Spinal cord (tissue), 10 donors: Measurements from ENCODE around the gene APEX1. TPM values are rescaled to one million over a fixed set of nuclear protein-coding genes. Genes with fewer than 3 reads are reported as not detected.

Experiments
- DNase-seq, 6 donors: peaks; one replicate each; pipeline versions ENCODE4 v3.0.0 to v3.0.0-alpha.2; 2013 to 2015; ENCODE audit warnings: low spot score in 6 of 6, low read depth in 4 of 6
- H3K27ac ChIP-seq: one replicate; pipeline ENCODE4 v1.5.1; 2013; ENCODE audit warnings: low read depth, low read length, control low read depth
- H3K27me3 ChIP-seq: one replicate; pipeline ENCODE4 v1.6.1; 2013; ENCODE audit warnings: low read length; ENCODE audit not compliant: control insufficient read depth, insufficient read depth
- H3K36me3 ChIP-seq: one replicate; pipeline ENCODE4 v1.6.1; 2013; ENCODE audit warnings: low read length; ENCODE audit not compliant: control insufficient read depth, insufficient read depth
- H3K4me1 ChIP-seq: one replicate; pipeline ENCODE4 v1.6.1; 2013; ENCODE audit warnings: low read length; ENCODE audit not compliant: control insufficient read depth, insufficient read depth
- H3K4me3 ChIP-seq: one replicate; pipeline ENCODE4 v1.5.1; 2013; ENCODE audit warnings: low read depth, low read length, control low read depth
- H3K9me3 ChIP-seq: one replicate; pipeline ENCODE4 v1.6.1; 2013; ENCODE audit warnings: low read length; ENCODE audit not compliant: control insufficient read depth, insufficient read depth
- WGBS: methylation state at CpG from one replicate; pipeline ENCODE4 v1.1.5; 2013; ENCODE audit warnings: missing lambda C conversion rate; ENCODE audit not compliant: insufficient coverage; 5-methylcytosine and 5-hydroxymethylcytosine counted together
- long read RNA-seq, 4 donors: transcript quantifications; one replicate each; lab custom pipeline, GENCODE V29; 2026
- polyA plus RNA-seq, 2 donors: library from polyadenylated mRNA; unstranded; fragments of 120-200 nt; gene quantifications; one replicate each; pipeline ENCODE4 v1.2.1, GENCODE V29; 2013; ENCODE audit not compliant: insufficient read length in 2 of 2
- total RNA-seq, 2 donors: library from RNA; depleted of rRNA in 1 of 2; stranded (reverse); fragments of 120-200 nt in 1 of 2; fragments of >200 nt in 1 of 2; gene quantifications; one replicate each; pipeline versions ENCODE4 v1.2.3 to v1.2.4, GENCODE V29; 2013 to 2014
- donor health status: healthy.

APEX1 gene
- total RNA-seq (10 to 100 TPM; 40.8 to 80.9 TPM), polyA plus RNA-seq (100 to 1,000 TPM; 177 to 182 TPM)
- long read RNA-seq, donor 1, transcript APEX1-205 (4 exons, 1,603 nt): minor isoform, 10 of 117 reads
- long read RNA-seq, donor 1, transcript APEX1-210 (5 exons, 1,437 nt): minor isoform, 8 of 117 reads
- long read RNA-seq, donor 1, transcript APEX1-201 (5 exons, 1,484 nt): major isoform, 74 of 117 reads
- long read RNA-seq, donor 1, transcript APEX1-216 (3 exons, 1,803 nt): minor isoform, 8 of 117 reads
- long read RNA-seq, donor 1, partial matches to known transcripts: 11 of 117 reads
- long read RNA-seq, donor 1, other reads (novel, unspliced or antisense): 0 of 117 reads
- long read RNA-seq, donor 2, transcript APEX1-201 (5 exons, 1,484 nt): major isoform, 23 of 36 reads
- long read RNA-seq, donor 2, partial matches to known transcripts: 5 of 36 reads
- long read RNA-seq, donor 2, other reads (novel, unspliced or antisense): 0 of 36 reads
- long read RNA-seq, donor 3, transcript APEX1-216 (3 exons, 1,803 nt): minor isoform, 7 of 45 reads
- long read RNA-seq, donor 3, transcript APEX1-201 (5 exons, 1,484 nt): major isoform, 30 of 45 reads
- long read RNA-seq, donor 3, partial matches to known transcripts: 0 of 45 reads
- long read RNA-seq, donor 3, other reads (novel, unspliced or antisense): 0 of 45 reads
- long read RNA-seq, donor 4, transcript APEX1-216 (3 exons, 1,803 nt): minor isoform, 11 of 221 reads
- long read RNA-seq, donor 4, transcript APEX1-201 (5 exons, 1,484 nt): major isoform, 101 of 221 reads
- long read RNA-seq, donor 4, transcript APEX1-205 (4 exons, 1,603 nt): minor isoform, 16 of 221 reads
- long read RNA-seq, donor 4, transcript APEX1-210 (5 exons, 1,437 nt): minor isoform, 41 of 221 reads
- long read RNA-seq, donor 4, partial matches to known transcripts: 30 of 221 reads
- long read RNA-seq, donor 4, other reads (novel, unspliced or antisense): 6 of 221 reads

- peaks cover 43% of the 10 kb centered on the region for H3K36me3 ChIP-seq
- no peaks in the 10 kb centered on the region for H3K27me3 ChIP-seq
- H3K4me1 ChIP-seq: peaks cover 17% of the 10 kb centered on the region
- under 1% methylated on average over 56 of the region's 56 CpGs for WGBS
- H3K27ac ChIP-seq: peak within 1 kb of the TSS; percentile 96
- H3K9me3 ChIP-seq: no peaks in the 10 kb centered on the region
- peak; percentile 98 to 100 (median 100) for DNase-seq
- peak within 1 kb of the TSS; percentile 84 for H3K4me3 ChIP-seq
Measured at GRCh38 chr14:20454516-20455354, at the start of gene APEX1, which contains the start of gene OSGEP. APEX1 (plus strand) TSS chr14:20455226; CDS start chr14:20455646, 420 bp downstream. OSGEP (minus strand) TSS chr14:20454812; CDS start chr14:20454683, 129 bp downstream.

GRCh38 chr14:20409226-20409625, 45.8 kb upstream of the APEX1 start:
- peaks cover 25% of the 10 kb centered on the region for H3K36me3 ChIP-seq
- H3K27ac ChIP-seq: no peak overlapping the region
- WGBS: 100% methylated on average over 2 of the region's 2 CpGs
- H3K4me3 ChIP-seq: no peak overlapping the region
- peaks cover 7% of the 10 kb centered on the region for H3K4me1 ChIP-seq
- H3K27me3 ChIP-seq: no peaks in the 10 kb centered on the region
- no peaks in the 10 kb centered on the region for H3K9me3 ChIP-seq
- DNase-seq: no peak

GRCh38 chr14:20412411-20412810, 42.6 kb upstream of the APEX1 start:
- peak in 2 of 6 donors; percentile 18 to 34 for DNase-seq
- Histone ChIP-seq H3K9me3 (no peaks in the 10 kb centered on the region), H3K27ac (peak overlapping the region; percentile 94), H3K4me1 (peaks cover 7% of the 10 kb centered on the region), H3K27me3 (no peaks in the 10 kb centered on the region), H3K4me3 (peak overlapping the region; percentile 89), H3K36me3 (peaks cover 7% of the 10 kb centered on the region)
- 0% methylated on average over 2 of the region's 7 CpGs for WGBS

- 0% methylated on average over 35 of the region's 43 CpGs for WGBS
Measured at GRCh38 chr14:20412876-20413743, 41.9 kb upstream of the APEX1 start, which contains the start of gene TEP1. TEP1 (minus strand) TSS chr14:20413501; CDS start chr14:20408439, 5,062 bp downstream.

GRCh38 chr14:20413744-20414082, 41.3 kb upstream of the APEX1 start:
- Histone ChIP-seq H3K27me3 (no peaks in the 10 kb centered on the region), H3K4me3 (peak overlapping the region; percentile 89), H3K27ac (peak overlapping the region; percentile 94), H3K36me3 (no peaks in the 10 kb centered on the region), H3K4me1 (peaks cover 7% of the 10 kb centered on the region), H3K9me3 (no peaks in the 10 kb centered on the region)
- peak in 1 of 6 donors; percentile 9 for DNase-seq
- 3% methylated on average over 9 of the region's 9 CpGs for WGBS

More at GRCh38 chr14:20412876-20413743, 41.9 kb upstream of the APEX1 start, which contains the start of gene TEP1:
- H3K27me3 ChIP-seq: no peaks in the 10 kb centered on the region
- no peaks in the 10 kb centered on the region for H3K9me3 ChIP-seq
- H3K27ac ChIP-seq: peak within 1 kb of the TSS; percentile 94
- no peaks in the 10 kb centered on the region for H3K36me3 ChIP-seq
- peak in 5 of 6 donors; percentile 44 to 88 (median 60) for DNase-seq
- H3K4me1 ChIP-seq: peaks cover 7% of the 10 kb centered on the region
- H3K4me3 ChIP-seq: peak within 1 kb of the TSS; percentile 89

- Histone ChIP-seq H3K36me3 (no peaks in the 10 kb centered on the region), H3K9me3 (no peaks in the 10 kb centered on the region), H3K27ac (no peak overlapping the region)
Measured at GRCh38 chr14:20415782-20416206, 39.2 kb upstream of the APEX1 start.

GRCh38 chr14:20416223-20416622, 38.8 kb upstream of the APEX1 start:
- Histone ChIP-seq H3K27me3 (no peaks in the 10 kb centered on the region), H3K27ac (no peak overlapping the region), H3K4me1 (peaks cover 7% of the 10 kb centered on the region), H3K9me3 (no peaks in the 10 kb centered on the region), H3K36me3 (no peaks in the 10 kb centered on the region), H3K4me3 (no peak overlapping the region)
- 86% methylated on average over 1 of the region's 2 CpGs for WGBS
- no peak for DNase-seq

More at GRCh38 chr14:20415782-20416206, 39.2 kb upstream of the APEX1 start:
- no peak overlapping the region for H3K4me3 ChIP-seq
- H3K27me3 ChIP-seq: no peaks in the 10 kb centered on the region
- DNase-seq: peak in 3 of 6 donors; percentile 23 to 70 (median 55)
- peaks cover 7% of the 10 kb centered on the region for H3K4me1 ChIP-seq
- WGBS: no CpG with 5 or more reads among the region's 3 CpGs
